AG04450 (cell line): ENCODE measurements around the gene NHERF1. TPM values are rescaled to one million over a fixed set of nuclear protein-coding genes. Genes with fewer than 3 reads are reported as not detected.

ENCODE experiments used
- CTCF ChIA-PET: fragments of 300-600, 350-600 bp; formaldehyde crosslinking; extraction: SDS; loops from one replicate; lab custom pipeline; 2022; ENCODE audit warnings: antibody characterized with exemption, inconsistent platforms; lab: Charles Lee
- POLR2A ChIA-PET: fragments of 350-600 bp; formaldehyde crosslinking; extraction: SDS; loops from one replicate; lab custom pipeline; 2021; ENCODE audit warnings: antibody characterized with exemption, inconsistent platforms; lab: Yijun Ruan, JAX
- DNase-seq: peaks from one replicate; pipeline ENCODE4 v3.0.0-alpha.2; 2011; ENCODE audit warnings: low read depth, low spot score
- H3K27ac ChIP-seq: one replicate; pipeline ENCODE4 v1.5.1; 2012; ENCODE audit warnings: low read depth, low read length, control low read depth
- H3K27me3 ChIP-seq: one replicate; pipeline ENCODE4 v1.6.0; 2012; ENCODE audit warnings: low read length; ENCODE audit not compliant: control insufficient read depth, insufficient read depth
- H3K4me3 ChIP-seq: 2 replicates; pipeline ENCODE4 v1.5.1; 2011; ENCODE audit warnings: mild to moderate bottlenecking, low read depth, low read length, control low read depth
- H3K9me3 ChIP-seq: 2 replicates; pipeline ENCODE4 v1.5.1; 2012; ENCODE audit warnings: low read length; ENCODE audit not compliant: control insufficient read depth, insufficient read depth
- polyA plus RNA-seq: library from polyadenylated mRNA; depleted of rRNA; stranded (reverse); fragments of >200 nt; gene quantifications from 2 replicates; pipeline ENCODE4 v1.2.3, GENCODE V29; 2011
- TF ChIP-seq, protein P1 (sequence below): IDR thresholded peaks from 2 replicates; pipeline ENCODE4 v1.5.1; 2011; ENCODE audit warnings: low read depth, low read length, control low read depth, inconsistent platforms

Gene NHERF1
- polyA plus RNA-seq, 1 experiment: 10.5 TPM

DNA sequence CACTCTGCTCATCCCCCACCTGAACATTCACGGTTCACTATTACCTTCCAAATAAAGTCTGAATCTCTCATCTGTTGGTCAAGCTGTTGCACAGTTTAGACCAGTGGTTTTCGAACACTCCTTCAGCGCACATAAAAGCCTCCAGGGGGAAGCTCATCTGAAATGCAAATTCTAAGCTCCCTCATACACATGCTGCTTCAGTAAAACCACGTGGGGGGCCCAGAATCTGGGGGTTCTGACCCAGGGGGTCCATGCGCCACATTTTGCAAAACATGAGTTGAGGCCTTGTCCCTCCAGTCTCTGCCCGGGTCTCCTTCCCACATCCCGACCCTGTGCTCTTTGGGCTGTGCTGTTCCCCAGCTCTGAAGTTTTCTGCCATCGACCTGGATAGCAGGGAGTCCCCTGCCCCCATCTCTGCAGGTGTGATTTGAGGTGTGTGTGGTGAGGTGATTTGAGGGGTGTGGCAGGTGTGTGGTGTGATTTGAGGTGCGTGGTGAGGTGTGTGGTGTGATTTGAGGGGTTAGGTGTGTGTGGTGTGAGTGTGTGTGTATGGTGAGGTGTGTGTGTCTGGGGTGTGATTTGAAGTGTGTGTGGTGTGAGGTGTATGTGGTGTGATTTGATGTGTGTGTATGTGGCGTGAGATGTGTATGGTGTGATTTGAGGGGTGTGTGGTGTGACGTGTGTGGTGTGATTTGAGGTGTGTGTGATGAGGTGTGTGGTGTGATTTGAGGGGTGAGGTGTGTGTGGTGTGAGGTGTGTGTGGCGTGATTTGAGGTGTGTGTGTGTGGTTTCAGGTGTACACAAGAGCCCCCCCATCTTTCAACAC lies 16.2 kb upstream of the NHERF1 start:
- H3K27me3 ChIP-seq: peaks cover 21% of the 10 kb centered on the region
- no peak overlapping the region for H3K27ac ChIP-seq
- CTCF ChIA-PET: no interaction called here
- POLR2A ChIA-PET: no interaction called here
- H3K4me3 ChIP-seq: no peak overlapping the region
- TF ChIP-seq, protein P1, sequence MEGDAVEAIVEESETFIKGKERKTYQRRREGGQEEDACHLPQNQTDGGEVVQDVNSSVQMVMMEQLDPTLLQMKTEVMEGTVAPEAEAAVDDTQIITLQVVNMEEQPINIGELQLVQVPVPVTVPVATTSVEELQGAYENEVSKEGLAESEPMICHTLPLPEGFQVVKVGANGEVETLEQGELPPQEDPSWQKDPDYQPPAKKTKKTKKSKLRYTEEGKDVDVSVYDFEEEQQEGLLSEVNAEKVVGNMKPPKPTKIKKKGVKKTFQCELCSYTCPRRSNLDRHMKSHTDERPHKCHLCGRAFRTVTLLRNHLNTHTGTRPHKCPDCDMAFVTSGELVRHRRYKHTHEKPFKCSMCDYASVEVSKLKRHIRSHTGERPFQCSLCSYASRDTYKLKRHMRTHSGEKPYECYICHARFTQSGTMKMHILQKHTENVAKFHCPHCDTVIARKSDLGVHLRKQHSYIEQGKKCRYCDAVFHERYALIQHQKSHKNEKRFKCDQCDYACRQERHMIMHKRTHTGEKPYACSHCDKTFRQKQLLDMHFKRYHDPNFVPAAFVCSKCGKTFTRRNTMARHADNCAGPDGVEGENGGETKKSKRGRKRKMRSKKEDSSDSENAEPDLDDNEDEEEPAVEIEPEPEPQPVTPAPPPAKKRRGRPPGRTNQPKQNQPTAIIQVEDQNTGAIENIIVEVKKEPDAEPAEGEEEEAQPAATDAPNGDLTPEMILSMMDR: no peak
- peaks cover 16% of the 10 kb centered on the region for H3K9me3 ChIP-seq
- no peak for DNase-seq

- no peak for DNase-seq
- POLR2A ChIA-PET: no interaction called here
- no peak overlapping the region for H3K27ac ChIP-seq
- CTCF ChIA-PET: no interaction called here
- peaks cover 16% of the 10 kb centered on the region for H3K9me3 ChIP-seq
- H3K4me3 ChIP-seq: no peak overlapping the region
- TF ChIP-seq, protein P1: no peak
- H3K27me3 ChIP-seq: peaks cover 34% of the 10 kb centered on the region
Observed at GRCh38 chr17:74733365-74734122, 14.9 kb upstream of the NHERF1 start.

GRCh38 chr17:74734256-74734655 lies 14.2 kb upstream of the NHERF1 start:
- no peak overlapping the region for H3K27ac ChIP-seq
- TF ChIP-seq, protein P1: no peak
- no peak overlapping the region for H3K4me3 ChIP-seq
- ChIA-PET POLR2A (no interaction called here), CTCF (no interaction called here)
- peaks cover 10% of the 10 kb centered on the region for H3K9me3 ChIP-seq
- peaks cover 40% of the 10 kb centered on the region for H3K27me3 ChIP-seq
- DNase-seq: no peak

DNA sequence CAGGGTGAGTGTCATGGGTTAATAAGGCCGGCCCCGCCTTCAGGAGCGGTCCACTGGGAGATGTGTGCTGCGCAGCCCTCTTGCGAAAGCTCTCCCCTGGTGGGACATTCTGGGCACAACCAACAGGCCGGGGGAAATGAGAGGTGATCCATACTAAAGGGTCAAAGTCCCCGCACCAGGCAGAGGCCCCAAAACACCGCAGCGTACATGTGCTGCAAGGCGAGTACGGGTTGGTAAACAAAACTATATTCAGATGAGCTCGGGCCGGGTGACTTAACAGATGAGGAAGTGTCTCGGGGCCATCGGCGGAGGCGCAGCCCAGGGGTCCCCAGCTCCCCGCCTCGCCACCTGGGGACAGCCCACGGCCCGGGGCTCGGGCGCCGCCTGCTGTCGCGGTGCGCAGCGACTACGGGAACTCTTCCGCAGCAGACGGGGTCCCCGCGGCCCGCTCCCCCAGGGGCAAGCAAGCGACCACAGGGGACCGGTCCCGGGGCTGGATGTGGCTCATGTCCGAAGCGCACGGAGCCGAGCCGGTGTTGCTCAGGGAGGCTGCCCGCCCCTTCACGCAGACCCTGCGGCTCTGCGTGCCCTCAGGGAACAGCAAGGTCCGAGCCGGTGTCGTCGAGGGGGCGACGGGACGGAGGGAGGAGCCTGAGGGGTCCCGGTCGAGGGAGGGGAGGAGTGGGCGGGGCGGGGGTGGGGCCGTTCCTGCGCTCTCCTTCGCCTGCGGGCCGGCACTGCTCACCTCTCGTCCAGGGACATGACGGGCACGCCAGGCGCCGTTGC lies 11.7 kb upstream of the NHERF1 start, which contains the start of gene RAB37:
Gene RAB37 (plus strand): TSS at position 744 of the 786 bp plus-strand sequence. CDS start 17 bp downstream, at position 761.
- H3K9me3 ChIP-seq: no peaks in the 10 kb centered on the region; the same call in 1 of the 2 replicates
- peaks cover 43% of the 10 kb centered on the region for H3K27me3 ChIP-seq
- DNase-seq: no peak
- no peak within 1 kb of the TSS for H3K27ac ChIP-seq
- no peak within 1 kb of the TSS for H3K4me3 ChIP-seq
- ChIA-PET CTCF (interaction anchor here (0.6 to 4.0 kb wide), 8 partner anchors 8 to 123 kb away, joined by 3 to 28 read pairs (median 4); partner anchors contain the start of genes GRIN2C and NAT9), POLR2A (interaction anchor here (0.6 kb wide), 1 partner anchor 686 kb away, joined by 3 read pairs; no protein-coding TSS in a partner anchor)
- TF ChIP-seq, protein P1: no peak
